Spleen (tissue), 11 donors: ENCODE results near the gene SETD3. TPM values are rescaled to one million over a fixed set of nuclear protein-coding genes. Genes with fewer than 3 reads are reported as not detected.

Experiments used
- DNase-seq: peaks from one replicate; pipeline ENCODE4 v3.0.0-alpha.2; 2020
- H3K27ac ChIP-seq, 8 donors: fragments of 200-600 bp; sonication (generic) in 7 of 8; 1 replicate in 4 of 8; 2 replicates in 4 of 8; pipeline versions ENCODE4 v1.5.0 to v1.8.0; 2016 to 2021; ENCODE audit warnings: inconsistent platforms in 4 of 8, mild to moderate bottlenecking in 4 of 8, moderate library complexity in 1 of 8
- H3K27me3 ChIP-seq, 7 donors: fragments of 200-600 bp; sonication (generic) in 6 of 7; replicated peaks in 1 of 7; 1 replicate in 4 of 7; 2 replicates in 3 of 7; pipeline versions ENCODE4 v1.5.0 to v1.8.0; 2016 to 2021; ENCODE audit warnings: inconsistent platforms in 3 of 7, mild to moderate bottlenecking in 1 of 7
- H3K36me3 ChIP-seq, 6 donors: fragments of 200-600 bp; sonication (generic) in 5 of 6; 1 replicate in 4 of 6; 2 replicates in 2 of 6; pipeline versions ENCODE4 v1.5.0 to v1.8.0; 2016 to 2021; ENCODE audit warnings: inconsistent platforms in 2 of 6
- H3K4me1 ChIP-seq, 6 donors: fragments of 200-600 bp; sonication (generic) in 5 of 6; 1 replicate in 3 of 6; 2 replicates in 3 of 6; pipeline versions ENCODE4 v1.5.0 to v1.8.0; 2016 to 2021; ENCODE audit warnings: inconsistent platforms in 3 of 6
- H3K4me3 ChIP-seq, 8 donors: fragments of 200-600 bp; sonication (generic) in 7 of 8; 1 replicate in 4 of 8; 2 replicates in 4 of 8; pipeline versions ENCODE4 v1.5.0 to v1.8.0; 2016 to 2021; ENCODE audit warnings: inconsistent platforms in 4 of 8, mild to moderate bottlenecking in 4 of 8, moderate library complexity in 2 of 8
- H3K9me3 ChIP-seq, 8 donors: fragments of 200-600 bp; sonication (generic) in 7 of 8; 1 replicate in 4 of 8; 2 replicates in 4 of 8; pipeline versions ENCODE4 v1.5.0 to v1.8.0; 2016 to 2021; ENCODE audit warnings: inconsistent platforms in 4 of 8
- POLR2A ChIP-seq, 3 donors: fragments of 450-650 bp; IDR thresholded peaks; one replicate each; pipeline ENCODE4 v1.5.1; 2017; ENCODE audit warnings: antibody characterized with exemption in 3 of 3, mild to moderate bottlenecking in 1 of 3
- POLR2AphosphoS5 ChIP-seq, 3 donors: sonication (generic); formaldehyde crosslinking; IDR thresholded peaks; one replicate each; pipeline ENCODE4 v1.5.1; 2017; ENCODE audit warnings: antibody characterized with exemption in 3 of 3
- WGBS, 5 donors: extraction: QIAGEN DNeasy Blood & Tissue Kit in 3 of 5; methylation state at CpG; one replicate each; pipeline versions ENCODE4 v1.1.5 to v1.1.7; 2013 to 2018; 5-methylcytosine and 5-hydroxymethylcytosine counted together
- intact Hi-C: fragments of 100-400 bp; cut with DNase I; formaldehyde crosslinking; loops from one replicate; pipeline ENCODE4 v1.15.0; 2023; ENCODE audit warnings: low total_unique reads
- polyA plus RNA-seq, 3 donors: library from polyadenylated mRNA; stranded (reverse); fragments of 200-250 nt; gene quantifications; one replicate each; pipeline ENCODE4 v1.2.1, GENCODE V29; 2013
- total RNA-seq, 7 donors: library from RNA; depleted of rRNA in 3 of 7; stranded (reverse); fragments of >200 nt in 3 of 7; fragmentation: NEBNext Ultra II Directional in 4 of 7; extraction: Animal tissue kit (Norgen Biotek cat#: 25700) in 4 of 7; gene quantifications; one replicate each; pipeline versions ENCODE4 v1.1.0 to v1.2.1, GENCODE V29; 2016 to 2021
- TF ChIP-seq, protein P1 (sequence below), 11 experiments: fragments of 200-600 bp in 7 of 11; fragments of 450-650 bp in 4 of 11; sonication (generic) in 4 of 11; IDR thresholded peaks in 8 of 11; conservative IDR thresholded peaks in 3 of 11; 1 replicate in 7 of 11; 2 replicates in 4 of 11; pipeline versions ENCODE4 v1.4.0 to v1.8.0; 2016 to 2021; ENCODE audit warnings: antibody characterized with exemption in 11 of 11, inconsistent platforms in 4 of 11, mild to moderate bottlenecking in 1 of 11
- donor health status: healthy with polysubstance abuse.
- donor health status: DM: no; HTN: no; CAD: no; lungs with moderate emphysema.
- donor health status: DM: no; HTN: no; CAD: no.
- donor health status: Bipolar disorder and iron deficiency.
- donor health status: healthy.
- donor health status: DM: no; HTN: no; CAD: no.
- donor health status: DM: yes; HTN: yes; CAD: no.

SETD3 gene
- total and polyA plus RNA-seq, 10 donors: 18.1 to 84.4 (median 62.4) TPM

DNA sequence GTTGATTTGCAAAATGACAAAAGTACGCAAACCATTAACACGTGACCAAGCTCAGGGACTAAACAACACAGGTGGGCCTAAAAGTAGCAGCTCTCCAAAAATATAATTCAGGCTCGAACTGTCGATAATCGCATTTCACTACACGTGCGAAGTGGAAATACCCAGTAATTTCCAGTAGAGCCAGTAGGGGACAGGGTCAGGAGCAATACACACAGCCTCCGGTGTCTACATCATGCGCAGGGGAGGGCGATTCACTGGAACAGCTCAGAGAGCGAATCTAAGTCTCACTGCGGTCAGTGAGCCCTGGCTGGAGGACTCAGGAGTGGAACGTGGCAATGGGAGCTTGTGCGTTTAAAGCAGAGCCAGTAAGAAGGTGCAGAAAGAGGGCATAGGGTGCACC lies 40.4 kb downstream of the SETD3 start:
- DNase-seq: no peak
- Histone ChIP-seq H3K27me3 (no peaks in the 10 kb centered on the region), H3K9me3 (no peaks in the 10 kb centered on the region), H3K27ac (no peak overlapping the region), H3K4me3 (no peak overlapping the region), H3K4me1 (peaks cover 0 to 40% (median 15%) of the 10 kb centered on the region in 6 donors), H3K36me3 (peaks cover 0 to 97% (median 17%) of the 10 kb centered on the region in 6 donors)
- intact Hi-C loops: no loop called here
- TF ChIP-seq, protein P1, sequence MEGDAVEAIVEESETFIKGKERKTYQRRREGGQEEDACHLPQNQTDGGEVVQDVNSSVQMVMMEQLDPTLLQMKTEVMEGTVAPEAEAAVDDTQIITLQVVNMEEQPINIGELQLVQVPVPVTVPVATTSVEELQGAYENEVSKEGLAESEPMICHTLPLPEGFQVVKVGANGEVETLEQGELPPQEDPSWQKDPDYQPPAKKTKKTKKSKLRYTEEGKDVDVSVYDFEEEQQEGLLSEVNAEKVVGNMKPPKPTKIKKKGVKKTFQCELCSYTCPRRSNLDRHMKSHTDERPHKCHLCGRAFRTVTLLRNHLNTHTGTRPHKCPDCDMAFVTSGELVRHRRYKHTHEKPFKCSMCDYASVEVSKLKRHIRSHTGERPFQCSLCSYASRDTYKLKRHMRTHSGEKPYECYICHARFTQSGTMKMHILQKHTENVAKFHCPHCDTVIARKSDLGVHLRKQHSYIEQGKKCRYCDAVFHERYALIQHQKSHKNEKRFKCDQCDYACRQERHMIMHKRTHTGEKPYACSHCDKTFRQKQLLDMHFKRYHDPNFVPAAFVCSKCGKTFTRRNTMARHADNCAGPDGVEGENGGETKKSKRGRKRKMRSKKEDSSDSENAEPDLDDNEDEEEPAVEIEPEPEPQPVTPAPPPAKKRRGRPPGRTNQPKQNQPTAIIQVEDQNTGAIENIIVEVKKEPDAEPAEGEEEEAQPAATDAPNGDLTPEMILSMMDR (IDR thresholded peaks at IDR 0.05 in 8 of 11, conservative IDR thresholded peaks at IDR 0.05 in 3 of 11): no peak
- TF ChIP-seq POLR2A (IDR thresholded peaks at IDR 0.05) (no peak), POLR2AphosphoS5 (IDR thresholded peaks at IDR 0.05) (no peak)
- 90 to 96% (median 92%) methylated on average over 14 of the region's 14 CpGs for WGBS, 5 donors

DNA sequence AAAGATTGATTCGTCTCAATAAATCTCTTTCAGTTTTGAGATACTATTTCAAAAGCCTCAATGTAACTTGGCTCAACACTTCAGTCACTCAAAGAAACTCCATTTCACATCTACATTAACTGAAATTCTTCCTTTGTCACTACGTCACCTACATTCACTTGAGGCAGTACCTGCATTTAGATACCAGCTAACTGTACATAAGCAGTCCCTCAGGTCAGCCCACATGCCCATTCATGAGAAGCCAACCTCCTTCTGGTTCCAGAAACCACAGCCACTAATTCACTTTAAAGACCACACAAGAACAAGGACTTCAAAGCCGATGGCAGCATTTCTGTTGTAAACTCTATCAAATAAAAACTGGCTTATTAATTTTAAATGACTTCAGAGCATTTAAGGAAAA lies 43.0 kb downstream of the SETD3 start:
- intact Hi-C loops: no loop called here
- no peaks in the 10 kb centered on the region for H3K9me3 ChIP-seq
- peak overlapping the region in 3 of 8 donors; percentile 44 to 66 (median 52) for H3K27ac ChIP-seq
- TF ChIP-seq, protein P1 (IDR thresholded peaks at IDR 0.05 in 8 of 11, conservative IDR thresholded peaks at IDR 0.05 in 3 of 11): no peak
- TF ChIP-seq POLR2A (IDR thresholded peaks at IDR 0.05) (no peak), POLR2AphosphoS5 (IDR thresholded peaks at IDR 0.05) (no peak)
- peaks cover 0 to 94% (median 26%) of the 10 kb centered on the region in 6 donors for H3K36me3 ChIP-seq
- no peaks in the 10 kb centered on the region for H3K27me3 ChIP-seq
- 60 to 92% (median 75%) methylated on average over 3 of the region's 3 CpGs for WGBS, 5 donors
- H3K4me1 ChIP-seq: peaks cover 0 to 40% (median 15%) of the 10 kb centered on the region in 6 donors
- DNase-seq: no peak
- no peak overlapping the region for H3K4me3 ChIP-seq

DNA sequence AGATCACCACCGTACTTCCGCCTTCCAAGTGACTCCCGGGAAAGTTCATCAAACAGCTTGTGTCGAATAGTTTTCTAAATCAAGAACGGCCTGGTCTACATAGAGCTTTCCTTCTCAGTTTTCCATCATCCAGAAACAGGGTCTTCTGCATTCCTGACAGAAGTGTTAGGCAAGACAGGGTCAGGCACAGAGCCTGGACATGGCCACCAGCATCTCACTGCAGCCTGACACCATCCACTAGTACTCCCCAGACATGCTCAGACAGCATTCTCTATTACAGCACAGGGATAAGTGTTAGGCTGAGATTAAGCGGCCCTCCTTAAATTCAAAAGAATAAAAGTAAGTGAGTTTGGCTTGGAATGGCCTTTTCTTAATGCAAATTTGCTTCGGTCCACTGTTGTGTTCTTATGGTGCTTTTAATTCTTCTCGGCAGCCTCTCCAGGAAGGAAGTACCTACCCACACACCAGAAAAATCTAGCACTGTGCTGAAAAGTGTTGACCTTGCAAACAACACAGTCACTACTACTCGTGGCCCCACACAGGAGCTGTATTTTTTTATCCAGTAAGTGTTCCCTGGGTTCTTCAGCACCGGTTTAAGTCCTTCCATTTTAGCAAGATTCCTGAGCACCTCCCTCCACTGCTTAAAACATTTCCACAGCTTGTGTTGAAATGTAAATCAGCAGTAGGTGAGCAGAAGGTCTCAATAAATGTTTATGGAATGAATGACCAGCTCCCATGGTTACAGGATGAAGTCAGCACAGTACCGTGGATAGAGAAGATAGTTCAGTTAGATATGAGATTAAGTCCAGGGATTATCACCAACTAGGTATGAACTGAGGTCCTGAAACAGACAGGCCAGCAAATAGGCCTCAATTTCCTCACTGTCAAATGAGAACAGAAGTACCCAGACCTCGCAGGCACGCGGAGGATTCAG lies 44.1 kb downstream of the SETD3 start:
- Histone ChIP-seq H3K27ac (peak overlapping the region in 6 of 8 donors; percentile 32 to 66 (median 54)), H3K36me3 (peaks cover 0 to 94% (median 29%) of the 10 kb centered on the region in 6 donors), H3K9me3 (no peaks in the 10 kb centered on the region), H3K4me1 (peaks cover 0 to 41% (median 15%) of the 10 kb centered on the region in 6 donors), H3K4me3 (no peak overlapping the region), H3K27me3 (no peaks in the 10 kb centered on the region)
- TF ChIP-seq POLR2AphosphoS5 (IDR thresholded peaks at IDR 0.05) (no peak), POLR2A (IDR thresholded peaks at IDR 0.05) (no peak)
- TF ChIP-seq, protein P1 (IDR thresholded peaks at IDR 0.05 in 8 of 11, conservative IDR thresholded peaks at IDR 0.05 in 3 of 11): no peak
- DNase-seq: no peak
- intact Hi-C loops: no loop called here
- 66 to 70% (median 67%) methylated on average over 14 of the region's 14 CpGs for WGBS, 5 donors

- Histone ChIP-seq H3K4me1 (peaks cover 0 to 45% (median 17%) of the 10 kb centered on the region in 6 donors), H3K27me3 (no peaks in the 10 kb centered on the region), H3K36me3 (peaks cover 0 to 93% (median 22%) of the 10 kb centered on the region in 6 donors), H3K27ac (peak overlapping the region in 1 of 8 donors; percentile 52), H3K4me3 (no peak overlapping the region), H3K9me3 (no peaks in the 10 kb centered on the region)
- DNase-seq: no peak
- intact Hi-C loops: no loop called here
- 77 to 86% (median 83%) methylated on average over 4 of the region's 4 CpGs for WGBS, 5 donors
- TF ChIP-seq, protein P1 (IDR thresholded peaks at IDR 0.05 in 8 of 11, conservative IDR thresholded peaks at IDR 0.05 in 3 of 11): no peak
- TF ChIP-seq POLR2AphosphoS5 (IDR thresholded peaks at IDR 0.05) (no peak), POLR2A (IDR thresholded peaks at IDR 0.05) (no peak)
Measured at GRCh38 chr14:99435327-99435726, 45.3 kb downstream of the SETD3 start.
